ENCODE measurements around the gene CDH19.

The CDH19 gene

GRCh38 chr18:66638856-66639629 lies 35.2 kb upstream of the CDH19 start:
- Histone ChIP-seq H3K27me3 (replicated peaks; ENCODE audit: control insufficient read depth, insufficient read depth, low read length) (no peaks in the 10 kb centered on the region), H3K36me3 (ENCODE audit: control insufficient read depth, insufficient read depth, low read length) (no peaks in the 10 kb centered on the region), H3K4me3 (replicated peaks; ENCODE audit: low read depth, low read length) (no peak overlapping the region)
- no peak for TF ChIP-seq CTCF (IDR thresholded peaks at IDR 0.05; ENCODE audit: insufficient read depth, low read length, poor library complexity, severe bottlenecking)
- DNase-seq (ENCODE audit: extremely low read depth, insufficient read length), result no peak

GRCh38 chr18:66635342-66635741 lies 31.5 kb upstream of the CDH19 start:
- Histone ChIP-seq H3K4me3 (replicated peaks; ENCODE audit: low read depth, low read length) (no peak overlapping the region), H3K36me3 (ENCODE audit: control insufficient read depth, insufficient read depth, low read length) (no peaks in the 10 kb centered on the region), H3K27me3 (replicated peaks; ENCODE audit: control insufficient read depth, insufficient read depth, low read length) (no peaks in the 10 kb centered on the region)
- DNase-seq (ENCODE audit: extremely low read depth, insufficient read length), result no peak
- TF ChIP-seq CTCF (IDR thresholded peaks at IDR 0.05; ENCODE audit: insufficient read depth, low read length, poor library complexity, severe bottlenecking), result no peak

GRCh38 chr18:66632756-66633155 lies 28.9 kb upstream of the CDH19 start:
- Histone ChIP-seq H3K36me3 (ENCODE audit: control insufficient read depth, insufficient read depth, low read length) (no peaks in the 10 kb centered on the region), H3K4me3 (replicated peaks; ENCODE audit: low read depth, low read length) (no peak overlapping the region), H3K27me3 (replicated peaks; ENCODE audit: control insufficient read depth, insufficient read depth, low read length) (no peaks in the 10 kb centered on the region)
- no peak for TF ChIP-seq CTCF (IDR thresholded peaks at IDR 0.05; ENCODE audit: insufficient read depth, low read length, poor library complexity, severe bottlenecking)
- no peak for DNase-seq (ENCODE audit: extremely low read depth, insufficient read length)

GRCh38 chr18:66630831-66631230 lies 26.9 kb upstream of the CDH19 start:
- no peak for DNase-seq (ENCODE audit: extremely low read depth, insufficient read length)
- Histone ChIP-seq H3K27me3 (replicated peaks; ENCODE audit: control insufficient read depth, insufficient read depth, low read length) (no peaks in the 10 kb centered on the region), H3K36me3 (ENCODE audit: control insufficient read depth, insufficient read depth, low read length) (no peaks in the 10 kb centered on the region), H3K4me3 (replicated peaks; ENCODE audit: low read depth, low read length) (no peak overlapping the region)
- no peak for TF ChIP-seq CTCF (IDR thresholded peaks at IDR 0.05; ENCODE audit: insufficient read depth, low read length, poor library complexity, severe bottlenecking)

GRCh38 chr18:66623821-66624220 lies 19.9 kb upstream of the CDH19 start:
- TF ChIP-seq CTCF (IDR thresholded peaks at IDR 0.05; ENCODE audit: insufficient read depth, low read length, poor library complexity, severe bottlenecking), result no peak
- no peak overlapping the region for H3K4me3 ChIP-seq (replicated peaks; ENCODE audit: low read depth, low read length)
- DNase-seq (ENCODE audit: extremely low read depth, insufficient read length), result no peak
- H3K36me3 ChIP-seq (ENCODE audit: control insufficient read depth, insufficient read depth, low read length), result no peaks in the 10 kb centered on the region
- H3K27me3 ChIP-seq (replicated peaks; ENCODE audit: control insufficient read depth, insufficient read depth, low read length), result no peaks in the 10 kb centered on the region

Data from GM06990 (cell line).